Kidney tubule cell (primary cell): ENCODE results near the gene ARRDC3.

Experiments
- DNase-seq: peaks from one replicate; pipeline ENCODE4 v3.0.0-alpha.2; 2018; ENCODE audit warnings: low spot score

Gene ARRDC3

GRCh38 chr5:91384671-91385430 is 1.7 kb upstream of the ARRDC3 start:
- DNase-seq = peak; percentile 92

- peak; percentile 44 for DNase-seq
Observed at GRCh38 chr5:91383956-91384300, 811 bp upstream of the ARRDC3 start.

- DNase-seq = peak; percentile 55
Observed at GRCh38 chr5:91382530-91383026, 539 bp downstream of the ARRDC3 start.

- peak; percentile 87 for DNase-seq
Observed at GRCh38 chr5:91381774-91382359, 1.2 kb downstream of the ARRDC3 start.

GRCh38 chr5:91381239-91381773 is 1.8 kb downstream of the ARRDC3 start:
- no peak for DNase-seq

- DNase-seq = peak; percentile 96
Observed at GRCh38 chr5:91380491-91381238, 2.5 kb downstream of the ARRDC3 start.

- DNase-seq = peak; percentile 98
Observed at GRCh38 chr5:91379914-91380490, 3.1 kb downstream of the ARRDC3 start.

GRCh38 chr5:91379246-91379913 is 3.7 kb downstream of the ARRDC3 start:
- no peak for DNase-seq

GRCh38 chr5:91378752-91379211 is 4.3 kb downstream of the ARRDC3 start:
- DNase-seq = no peak

- DNase-seq = no peak
Observed at GRCh38 chr5:91374893-91375520, 8.1 kb downstream of the ARRDC3 start.

GRCh38 chr5:91373600-91373999 is 9.5 kb downstream of the ARRDC3 start:
- no peak for DNase-seq

GRCh38 chr5:91373006-91373405 is 10.1 kb downstream of the ARRDC3 start:
- DNase-seq = no peak

GRCh38 chr5:91369480-91369879 is 13.6 kb downstream of the ARRDC3 start:
- DNase-seq = no peak

- DNase-seq = no peak
Observed at GRCh38 chr5:91367908-91368648, 15.0 kb downstream of the ARRDC3 start.

GRCh38 chr5:91367344-91367743 is 15.8 kb downstream of the ARRDC3 start:
- DNase-seq = no peak

- DNase-seq = no peak
Observed at GRCh38 chr5:91366551-91366950, 16.6 kb downstream of the ARRDC3 start.

- no peak for DNase-seq
Observed at GRCh38 chr5:91365498-91365897, 17.6 kb downstream of the ARRDC3 start.

- DNase-seq = no peak
Observed at GRCh38 chr5:91362935-91363334, 20.2 kb downstream of the ARRDC3 start.

- DNase-seq = no peak
Observed at GRCh38 chr5:91361790-91362189, 21.3 kb downstream of the ARRDC3 start.

GRCh38 chr5:91361055-91361701 is 21.9 kb downstream of the ARRDC3 start:
- DNase-seq = peak; percentile 65
